GM19438 (cell line): ENCODE results near the gene EXOC1L.
A peak's percentile ranks its signal among the peaks of the same experiment; 100 is the strongest.
"Not testable (repeated sequence)": the region's sequence is repeated elsewhere in the genome, so short reads cannot be mapped to it uniquely, and the experiment has no call there.

ENCODE experiments used
- ATAC-seq: cut with Tn5 transposase; IDR thresholded peaks from one replicate; pipeline ENCODE4 v1.9.1; 2021; ENCODE audit warnings: low read depth; ENCODE audit not compliant: unreplicated experiment

EXOC1L gene

DNA sequence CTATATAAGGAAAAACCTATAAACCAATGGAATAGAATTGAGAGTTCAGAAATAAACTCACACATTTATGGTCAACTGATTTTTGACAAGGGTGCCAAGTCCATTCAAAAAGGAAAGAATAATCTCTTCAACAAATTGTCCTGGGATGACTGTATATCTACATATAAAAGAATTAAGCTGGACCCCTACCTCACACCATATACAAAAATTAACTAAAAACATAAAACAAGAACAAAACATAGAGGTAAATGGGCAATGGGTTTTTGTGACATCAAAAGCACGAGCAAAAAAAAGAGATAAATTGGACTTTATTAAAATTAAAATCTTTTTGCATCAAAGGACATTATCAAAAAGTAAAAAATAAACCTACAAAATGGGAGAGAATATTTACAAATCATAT is 18.3 kb downstream of the EXOC1L start:
- no peak for ATAC-seq

DNA sequence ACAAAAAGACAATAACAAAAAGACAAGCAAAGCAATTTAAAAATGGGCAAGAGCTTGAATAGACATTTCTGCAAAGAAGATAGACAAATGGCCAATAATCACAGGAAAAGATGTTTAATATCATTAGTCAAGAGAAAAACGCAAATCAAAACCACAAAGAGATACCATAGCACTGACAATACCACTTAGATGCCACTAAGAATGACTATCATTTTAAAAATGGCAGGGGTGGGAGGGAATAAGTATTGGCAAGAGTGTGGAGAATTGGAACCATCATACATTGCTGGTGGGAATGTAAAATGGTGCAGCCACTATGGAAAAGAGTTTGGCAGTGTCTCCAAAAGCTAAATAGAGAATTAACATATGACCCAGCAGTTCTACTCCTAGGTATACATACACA is 18.8 kb downstream of the EXOC1L start:
- ATAC-seq, result no peak

DNA sequence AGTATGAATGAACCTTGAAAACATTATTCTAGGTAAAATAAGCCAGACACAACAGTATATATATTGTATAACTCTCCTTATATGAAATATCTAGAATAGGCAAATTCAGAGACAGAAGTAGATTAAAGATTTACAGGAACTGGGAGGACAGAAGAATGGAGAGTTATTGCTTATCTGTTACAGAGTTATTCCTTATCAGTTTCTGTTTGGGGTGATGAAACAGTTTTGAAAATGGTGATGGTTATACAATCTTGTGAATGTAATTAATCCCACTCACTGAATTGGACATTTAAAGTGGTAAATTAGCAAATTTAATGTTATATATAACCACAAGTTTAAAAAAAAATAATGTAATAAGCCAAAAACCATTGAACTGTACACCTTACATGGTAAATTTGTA is 19.4 kb downstream of the EXOC1L start:
- ATAC-seq, result no peak

- no peak for ATAC-seq
Observed at GRCh38 chr4:55840956-55841355, 21.4 kb downstream of the EXOC1L start.

DNA sequence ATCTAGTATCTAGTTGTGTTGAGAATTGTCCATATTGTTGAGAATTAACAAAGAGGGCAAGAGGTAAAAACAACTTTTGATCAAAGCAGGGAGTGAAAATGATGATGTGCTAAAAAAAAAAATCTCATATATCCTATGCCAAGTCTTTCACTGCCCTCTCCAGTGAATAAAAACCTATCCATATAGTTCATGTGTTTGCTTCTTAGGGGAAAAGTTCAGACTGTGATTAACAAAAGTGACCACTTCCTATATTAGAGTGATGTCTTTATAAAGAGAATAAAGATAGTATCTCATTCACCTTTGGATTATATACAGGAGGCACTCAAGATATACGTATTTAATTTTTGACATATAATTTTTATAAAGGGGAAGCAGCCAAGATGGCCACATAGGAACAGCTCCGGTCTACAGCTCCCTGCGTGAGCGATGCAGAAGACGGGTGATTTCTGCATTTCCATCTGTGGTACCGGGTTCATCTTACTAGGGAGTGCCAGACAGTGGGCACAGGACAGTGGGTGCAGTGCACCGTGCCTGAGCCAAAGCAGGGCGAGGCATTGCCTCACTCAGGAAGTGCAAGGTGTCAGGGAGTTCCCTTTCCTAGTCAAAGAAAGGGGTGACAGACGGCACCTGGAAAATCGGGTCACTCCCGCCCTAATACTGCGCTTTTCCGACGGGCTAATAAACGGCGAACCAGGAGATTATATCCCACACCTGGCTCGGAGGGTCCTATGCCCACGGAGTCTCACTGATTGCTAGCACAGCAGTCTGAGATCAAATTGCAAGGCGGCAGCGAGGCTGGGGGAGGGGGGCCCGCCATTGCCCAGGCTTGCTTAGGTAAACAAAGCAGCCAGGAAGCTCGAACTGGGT is 22.0 kb downstream of the EXOC1L start:
- ATAC-seq, result not testable (repeated sequence)

- not testable (repeated sequence) for ATAC-seq
Observed at GRCh38 chr4:55842312-55842711, 22.7 kb downstream of the EXOC1L start.

- ATAC-seq, result no peak
Observed at GRCh38 chr4:55849724-55850123, 30.1 kb downstream of the EXOC1L start.

GRCh38 chr4:55851885-55852284 is 32.3 kb downstream of the EXOC1L start:
- ATAC-seq, result no peak

GRCh38 chr4:55853484-55854046 is 34.0 kb downstream of the EXOC1L start, which contains the start of gene EXOC1:
Gene EXOC1, plus strand, starts transcription at chr4:55853648. Its CDS starts 4,676 bp downstream, at chr4:55858324.
- ATAC-seq, result peak; percentile 98

GRCh38 chr4:55854129-55854528 is 34.5 kb downstream of the EXOC1L start:
- ATAC-seq, result no peak

GRCh38 chr4:55857586-55857985 is 38.0 kb downstream of the EXOC1L start:
- ATAC-seq, result no peak

GRCh38 chr4:55859711-55860110 is 40.1 kb downstream of the EXOC1L start:
- no peak for ATAC-seq

DNA sequence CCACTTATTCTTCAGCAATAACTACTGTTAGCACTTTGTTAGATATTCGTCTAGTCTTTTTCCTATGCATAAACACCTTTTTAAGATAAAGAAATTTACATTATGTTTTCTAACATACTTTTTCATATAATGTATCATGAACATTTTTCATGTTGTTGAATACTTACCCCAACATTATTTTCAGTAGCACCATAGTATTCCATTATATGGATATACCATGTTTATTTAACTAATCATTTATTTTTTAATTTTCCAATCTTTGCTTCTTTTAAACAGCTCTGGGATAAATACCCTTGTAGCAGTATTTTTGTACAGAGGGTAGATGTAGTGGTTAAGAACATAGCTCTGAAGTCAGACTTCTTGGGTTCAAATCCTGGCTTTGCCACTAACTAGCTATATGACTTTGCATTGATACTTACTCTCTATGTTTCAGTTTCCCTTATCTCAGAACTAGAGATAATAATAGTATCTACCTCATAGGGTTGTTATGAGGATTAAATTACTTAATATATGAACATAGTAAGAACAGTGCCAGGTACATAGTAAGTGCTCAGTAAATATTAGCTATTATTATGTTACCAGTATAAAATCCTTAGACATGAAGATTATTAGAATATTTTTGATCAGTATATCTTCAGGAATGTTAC is 45.1 kb downstream of the EXOC1L start:
- no peak for ATAC-seq

- ATAC-seq, result no peak
Observed at GRCh38 chr4:55865228-55865806, 45.7 kb downstream of the EXOC1L start.

DNA sequence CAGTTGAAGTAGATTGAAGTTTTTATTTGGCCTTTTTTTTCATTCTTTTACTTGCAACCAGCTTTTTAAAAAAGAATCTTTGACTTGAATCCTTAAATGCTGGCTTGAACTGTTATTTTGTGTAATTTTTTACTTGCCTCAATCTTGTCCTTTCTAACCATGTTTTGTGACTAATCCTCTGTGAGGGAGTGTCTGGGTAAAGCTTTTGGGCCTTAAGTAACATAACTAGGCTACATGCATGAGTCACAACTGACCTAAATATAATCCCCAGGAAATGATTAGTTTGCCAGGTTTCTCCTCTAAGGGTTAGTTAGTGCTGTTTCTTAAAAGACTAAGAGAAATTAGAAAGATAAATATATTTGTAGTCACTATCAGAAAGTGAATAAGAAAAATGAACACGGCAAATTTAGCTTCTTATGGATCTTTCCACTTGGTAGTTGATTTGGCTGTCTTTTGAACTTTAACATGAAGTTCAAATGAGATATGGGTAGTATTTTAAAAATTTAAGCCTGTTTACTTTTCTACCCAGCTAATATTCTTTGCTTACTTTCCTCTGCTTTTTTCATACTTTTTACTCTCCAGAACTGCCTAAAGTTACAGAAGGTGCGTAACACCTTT is 46.8 kb downstream of the EXOC1L start:
- peak; percentile 62 for ATAC-seq

DNA sequence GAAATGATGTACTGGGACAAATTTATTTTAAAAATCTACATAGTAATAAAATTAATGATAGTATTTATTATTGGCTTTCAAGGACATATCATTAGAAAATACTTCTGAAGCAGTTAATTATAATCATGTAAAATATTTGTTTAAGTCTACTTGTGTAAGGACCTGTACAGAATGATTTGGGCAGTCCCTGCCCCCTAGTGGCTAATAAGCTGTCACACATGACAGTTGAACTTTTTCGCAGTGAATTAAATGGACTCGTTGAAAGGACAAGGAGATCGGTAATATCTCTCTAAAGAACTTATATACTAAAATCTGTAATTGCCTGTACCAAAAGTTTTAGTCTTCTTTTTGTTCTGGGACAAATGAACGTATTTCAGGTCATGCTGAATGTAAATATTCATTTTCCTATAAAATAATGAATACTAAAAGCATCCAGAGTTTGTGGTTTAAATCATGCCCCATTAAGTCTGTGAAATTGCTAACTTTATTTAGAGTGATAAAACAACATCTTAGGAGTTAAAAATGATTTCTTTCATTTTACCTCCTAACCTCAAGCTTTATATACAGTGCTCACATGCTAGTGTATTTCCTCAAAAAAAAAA is 47.5 kb downstream of the EXOC1L start:
- ATAC-seq, result peak; percentile 91

GRCh38 chr4:55868581-55869090 is 49.0 kb downstream of the EXOC1L start:
- no peak for ATAC-seq

DNA sequence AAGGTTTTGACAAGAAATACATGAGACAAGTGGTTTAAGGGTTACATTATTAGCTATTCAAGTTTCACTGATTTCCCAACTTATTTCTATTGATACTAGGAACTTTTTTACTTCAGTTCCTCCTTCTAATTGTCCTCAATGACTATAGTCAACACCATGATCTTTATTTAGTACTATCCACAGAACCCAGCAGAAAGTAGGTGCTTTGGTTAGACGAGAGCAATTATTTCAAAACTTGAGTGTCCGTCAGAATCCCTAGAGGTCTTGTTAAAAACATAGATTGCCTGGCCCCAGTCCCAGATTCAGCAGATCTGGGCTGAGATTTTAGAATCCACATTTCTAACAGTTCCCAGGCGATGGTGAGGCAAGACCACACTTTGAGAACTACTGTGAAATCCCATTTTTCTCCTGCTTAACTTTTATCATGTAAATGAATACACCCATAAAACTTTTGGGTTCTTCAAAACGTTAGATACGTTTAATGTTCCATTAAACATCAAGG is 51.8 kb downstream of the EXOC1L start:
- ATAC-seq, result no peak

GRCh38 chr4:55874831-55875230 is 55.2 kb downstream of the EXOC1L start:
- no peak for ATAC-seq

GRCh38 chr4:55876387-55876786 is 56.8 kb downstream of the EXOC1L start:
- ATAC-seq, result no peak
